GM19397 (cell line): ENCODE measurements around the gene SLC12A4.
A peak's percentile ranks its signal among the peaks of the same experiment; 100 is the strongest.
"Not testable (repeated sequence)": the region's sequence is repeated elsewhere in the genome, so short reads cannot be mapped to it uniquely, and the experiment has no call there.

ENCODE experiments used
- ATAC-seq: cut with Tn5 transposase; IDR thresholded peaks from one replicate; pipeline ENCODE4 v1.9.1; 2021; ENCODE audit warnings: mild to moderate bottlenecking, moderate library complexity; ENCODE audit not compliant: unreplicated experiment

SLC12A4 gene

DNA sequence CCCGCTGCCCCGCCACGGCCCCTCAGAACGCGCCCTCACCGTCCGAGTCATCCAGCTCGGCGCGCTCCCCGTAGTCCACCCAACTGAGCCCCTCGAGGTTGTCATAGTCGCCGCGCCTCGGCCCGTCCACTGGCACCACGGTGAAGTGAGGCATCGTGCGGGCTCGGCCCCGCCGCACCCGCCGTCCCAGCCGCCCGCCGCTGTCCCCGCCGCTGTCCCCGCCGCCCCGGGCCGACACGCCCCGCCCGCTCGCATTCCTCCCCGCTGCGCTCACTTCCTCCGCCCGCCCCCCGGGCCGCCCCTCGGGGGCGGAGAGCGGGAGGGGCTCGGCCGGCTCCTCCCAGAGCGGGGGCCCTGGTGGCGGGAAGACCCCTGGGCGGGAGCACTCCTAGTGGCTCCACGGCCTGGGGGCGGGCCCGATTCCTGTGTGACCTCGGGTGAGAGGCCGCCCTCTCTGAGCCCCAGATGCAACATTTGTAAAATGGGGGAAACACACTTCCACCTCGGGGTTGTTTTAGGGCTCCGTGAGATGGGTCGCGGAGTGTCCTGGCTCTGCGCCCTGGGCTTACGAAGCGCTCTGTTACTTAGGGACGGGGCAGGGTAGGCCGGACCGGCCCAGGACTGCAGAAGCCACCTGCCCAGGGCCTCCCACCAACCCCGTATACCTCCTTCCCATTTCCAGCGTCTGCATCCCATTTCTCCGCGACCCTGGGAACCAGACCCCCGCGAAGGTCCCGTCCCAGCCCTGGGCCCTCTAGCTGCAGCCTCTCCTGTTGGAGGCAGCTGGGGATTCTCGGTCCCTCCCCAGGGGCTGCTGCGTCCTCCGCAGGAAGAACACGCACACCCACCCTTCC lies at the start of gene SLC12A4:
TSS of gene SLC12A4 (minus strand) at position 238 of the 854 bp plus-strand sequence. CDS start at position 154, 84 bp downstream.
- ATAC-seq = peak; percentile 86

DNA sequence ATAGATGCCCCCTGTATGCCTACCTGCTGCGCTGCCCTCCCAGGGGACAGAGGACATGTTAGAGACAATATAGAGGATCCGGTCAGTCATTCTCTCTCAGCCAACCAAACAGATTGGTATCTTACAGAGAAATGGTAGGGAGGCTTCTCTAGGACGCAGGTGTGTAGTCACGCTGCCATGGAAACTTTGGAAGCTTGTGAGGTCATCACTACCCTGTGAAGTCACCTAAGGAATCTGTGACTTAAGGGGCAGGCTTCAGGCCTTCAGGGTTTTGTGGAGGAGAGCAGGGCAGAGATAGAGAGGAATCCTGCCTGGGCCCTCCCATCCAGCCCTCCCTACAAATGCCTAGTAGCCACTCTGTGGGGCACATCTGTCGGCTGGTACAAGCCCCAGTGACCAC lies 47.2 kb upstream of the SLC12A4 start, which contains the start of gene DPEP2NB:
TSS of gene DPEP2NB (minus strand) at position 231 of the 400 bp plus-strand sequence. CDS start at position 90, 141 bp downstream.
- no peak for ATAC-seq

- no peak for ATAC-seq
Observed at GRCh38 chr16:68013440-68013839, 45.0 kb upstream of the SLC12A4 start.

- ATAC-seq = not testable (repeated sequence)
Observed at GRCh38 chr16:68009872-68010271, 41.4 kb upstream of the SLC12A4 start.

- ATAC-seq = no peak
Observed at GRCh38 chr16:68009157-68009735, 40.8 kb upstream of the SLC12A4 start.

GRCh38 chr16:68005786-68006286 lies 37.4 kb upstream of the SLC12A4 start:
- no peak for ATAC-seq

GRCh38 chr16:68005211-68005610 lies 36.8 kb upstream of the SLC12A4 start:
- no peak for ATAC-seq

DNA sequence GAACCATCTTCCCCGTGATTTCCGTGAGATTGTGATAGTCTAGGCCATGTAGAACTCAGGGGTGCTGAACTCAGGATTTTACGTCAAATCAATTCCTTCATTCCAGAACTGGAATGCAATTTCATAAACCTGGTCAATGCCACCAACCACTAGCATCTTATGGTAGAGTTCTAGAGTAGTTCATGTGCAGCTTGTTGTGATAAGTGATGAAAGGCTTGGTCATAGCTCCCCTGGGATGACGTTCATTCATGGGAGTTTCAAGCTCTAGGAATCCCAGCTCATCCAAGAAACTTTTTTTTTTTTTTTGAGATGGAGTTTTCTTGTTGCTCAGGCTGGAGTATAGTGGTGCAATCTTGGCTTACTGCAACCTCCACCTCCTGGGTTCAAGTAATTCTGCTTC lies 34.6 kb upstream of the SLC12A4 start:
- ATAC-seq = no peak

DNA sequence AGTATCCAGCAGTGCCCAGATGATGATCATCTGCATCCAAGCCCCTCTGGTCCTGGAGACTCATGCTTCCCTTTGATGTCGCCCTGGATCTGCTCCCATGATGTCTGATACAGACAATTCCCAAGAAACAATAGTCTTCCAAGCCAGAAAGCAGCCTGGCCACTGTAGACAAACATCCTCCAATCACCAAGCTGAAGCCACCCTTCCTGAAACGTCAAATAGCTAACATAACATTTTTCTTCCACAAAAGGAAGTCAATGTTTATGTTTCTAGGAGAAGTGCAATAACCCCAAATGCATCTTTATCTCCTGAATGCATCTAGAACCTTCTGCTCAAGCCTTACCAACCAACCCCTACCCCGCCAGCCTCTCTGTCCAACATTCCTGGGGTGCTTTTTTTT lies 32.0 kb upstream of the SLC12A4 start:
- ATAC-seq = no peak

DNA sequence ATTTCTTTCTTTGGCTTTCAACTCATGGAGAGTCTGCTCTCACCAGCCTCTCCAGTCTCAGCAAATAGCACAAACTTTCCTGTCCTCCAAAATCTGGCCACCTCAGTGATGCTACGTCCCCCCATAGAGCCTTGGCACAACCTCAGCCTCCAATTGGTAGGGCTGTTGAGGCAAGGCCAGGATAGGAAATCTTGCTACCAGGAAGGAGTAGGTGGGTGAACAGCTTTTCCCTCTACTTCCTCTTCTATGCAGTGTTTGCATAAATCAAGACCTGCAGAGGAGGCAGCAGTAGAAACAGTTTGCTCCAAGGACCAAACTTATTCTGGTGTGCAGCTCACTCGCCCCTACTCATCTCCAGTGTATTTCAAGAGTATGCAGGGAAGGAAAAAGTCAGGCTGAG lies 31.5 kb upstream of the SLC12A4 start:
- ATAC-seq = no peak

- ATAC-seq = not testable (repeated sequence)
Observed at GRCh38 chr16:67998779-67999688, 30.6 kb upstream of the SLC12A4 start, which contains the start of gene DPEP2. TSS of gene DPEP2 (minus strand) at chr16:67999484. CDS start at chr16:67993212, 6,272 bp downstream.

- not testable (repeated sequence) for ATAC-seq
Observed at GRCh38 chr16:67998231-67998778, 29.9 kb upstream of the SLC12A4 start.

DNA sequence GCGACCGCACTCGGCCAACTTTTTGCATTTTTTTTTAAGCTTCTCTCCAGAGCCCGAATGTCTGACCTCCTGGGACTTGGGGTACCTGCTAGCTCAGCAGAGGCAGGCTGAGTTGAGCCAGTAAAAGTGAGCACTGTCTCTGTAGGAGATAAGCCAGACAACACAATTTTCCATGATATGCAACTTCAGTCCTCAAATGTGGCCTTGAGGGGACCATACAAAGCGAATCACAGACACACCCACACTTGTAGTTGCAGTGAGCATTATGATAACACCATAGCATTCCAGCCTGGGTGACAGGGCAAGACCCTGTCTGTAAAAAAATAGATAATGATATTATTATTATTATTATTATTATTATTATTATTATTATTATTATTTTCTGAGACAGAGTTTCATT lies 28.2 kb upstream of the SLC12A4 start:
- no peak for ATAC-seq

- ATAC-seq = no peak
Observed at GRCh38 chr16:67995423-67995822, 27.0 kb upstream of the SLC12A4 start.

DNA sequence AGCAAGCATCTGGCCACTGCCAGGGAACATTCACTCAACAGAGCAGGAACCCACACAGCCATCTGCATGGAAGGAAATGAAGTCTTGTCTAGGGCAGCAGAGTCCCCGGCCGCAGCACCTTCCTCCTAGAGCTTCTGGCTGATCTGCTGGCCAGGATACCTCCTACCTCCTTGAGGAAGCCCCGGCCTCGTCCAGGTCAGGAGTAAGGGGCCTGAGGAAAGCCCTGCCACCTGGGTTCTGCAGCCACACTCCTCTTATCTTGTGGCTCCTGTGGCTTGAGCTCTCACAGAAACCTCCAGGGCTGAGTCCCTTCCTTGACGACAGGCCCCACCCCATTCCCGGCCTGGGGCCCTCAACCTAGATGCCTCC lies 25.6 kb upstream of the SLC12A4 start:
- ATAC-seq = not testable (repeated sequence)

GRCh38 chr16:67993207-67994039 lies 25.0 kb upstream of the SLC12A4 start:
- peak; percentile 87 for ATAC-seq

- ATAC-seq = no peak
Observed at GRCh38 chr16:67992661-67993206, 24.3 kb upstream of the SLC12A4 start.

DNA sequence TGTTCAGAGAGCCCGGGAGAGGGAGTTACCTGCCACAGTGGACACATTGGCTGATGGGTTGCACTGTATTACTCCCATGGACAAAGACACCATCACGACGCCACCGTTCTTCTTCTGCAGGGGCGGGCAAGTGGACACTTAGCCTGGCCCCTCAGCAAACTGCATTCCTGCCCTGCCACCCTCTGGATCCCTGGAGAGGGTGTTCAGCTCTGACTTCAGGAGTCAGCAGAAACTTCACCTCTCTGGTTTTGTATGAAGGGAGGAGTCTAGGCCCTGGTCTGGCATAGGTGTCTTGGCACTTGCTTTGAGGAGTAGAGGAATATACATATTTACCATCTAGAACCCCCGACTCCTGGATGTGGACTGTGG lies 21.6 kb upstream of the SLC12A4 start:
- no peak for ATAC-seq

- ATAC-seq = no peak
Observed at GRCh38 chr16:67989322-67990017, 21.0 kb upstream of the SLC12A4 start.
